Middle frontal gyrus (tissue), 1 donor: ENCODE data around the gene CCDC14.
"Not testable (repeated sequence)": the region's sequence is repeated elsewhere in the genome, so short reads cannot be mapped to it uniquely, and the experiment has no call there.

Experiments
- DNase-seq: peaks from one replicate; pipeline ENCODE4 v3.0.0-alpha.2; 2015; ENCODE audit warnings: low spot score; ENCODE audit errors: extremely low spot score

The CCDC14 gene

DNA sequence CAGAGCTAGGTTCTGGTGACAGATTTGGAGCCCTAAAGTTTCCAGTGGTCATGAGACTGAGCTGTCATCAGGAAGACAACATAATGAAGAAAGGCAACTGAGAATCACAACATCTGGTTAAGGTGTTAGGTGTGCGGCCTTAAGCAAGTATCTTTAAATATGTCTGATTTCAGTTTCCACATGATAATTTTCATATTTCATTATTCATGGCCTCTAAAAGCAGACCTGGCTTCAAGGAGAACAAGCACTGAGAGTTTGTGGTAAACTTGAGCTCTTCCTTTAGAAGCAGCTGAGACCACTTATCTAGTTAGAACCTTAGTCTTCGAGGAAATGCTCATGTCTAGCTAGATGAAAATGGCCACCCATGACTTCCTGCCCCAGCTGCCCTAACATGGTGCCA is 51.2 kb downstream of the CCDC14 start:
- DNase-seq, result no peak

GRCh38 chr3:123907720-123908119 is 53.3 kb downstream of the CCDC14 start:
- no peak for DNase-seq

DNA sequence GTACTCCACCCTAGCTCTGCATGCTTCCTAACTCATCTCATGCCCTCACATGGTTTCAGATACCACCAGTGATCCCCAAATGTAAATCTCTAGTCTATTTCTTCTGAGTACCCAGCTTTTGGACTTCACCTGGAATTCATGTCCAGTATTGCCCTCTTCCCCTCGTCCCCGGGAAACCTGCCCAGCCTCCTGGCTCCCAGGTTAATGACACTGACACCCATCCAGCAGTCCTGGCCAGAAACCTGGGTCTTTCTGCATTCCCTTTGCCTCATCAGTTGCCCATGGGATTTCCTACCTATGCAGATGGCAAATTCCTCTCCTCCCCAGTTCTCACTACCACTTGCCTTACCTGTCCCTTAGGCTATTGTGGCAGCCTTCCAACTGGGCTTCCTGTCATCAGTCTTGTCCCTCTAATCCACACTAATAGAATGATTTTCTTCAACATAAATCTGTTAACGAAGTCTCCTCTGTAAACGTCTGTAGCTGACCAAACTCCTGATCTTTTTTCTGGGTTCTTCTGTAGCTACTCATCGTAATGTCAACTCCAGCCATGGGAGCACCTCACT is 61.6 kb downstream of the CCDC14 start:
- no peak for DNase-seq

GRCh38 chr3:123893012-123893411 is 68.0 kb downstream of the CCDC14 start:
- DNase-seq, result no peak

DNA sequence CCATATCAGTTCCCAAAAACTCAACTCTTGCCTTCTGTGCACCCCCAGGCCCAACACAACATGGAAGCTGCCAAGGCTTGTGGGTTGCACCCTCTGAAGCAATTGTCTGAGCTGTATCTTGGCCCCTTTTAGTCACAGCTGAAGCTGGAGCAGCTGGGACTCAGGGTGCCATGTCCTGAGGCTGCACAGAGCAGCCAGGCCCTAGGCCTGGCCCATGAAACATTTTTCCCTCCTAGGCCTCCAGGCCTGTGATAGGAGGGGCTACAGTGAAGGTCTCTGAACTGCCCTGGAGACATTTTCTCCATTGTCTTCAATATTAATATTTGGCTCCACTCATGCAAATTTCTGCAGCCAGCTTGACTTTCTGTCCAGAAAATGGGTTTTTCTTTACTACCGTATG is 68.8 kb downstream of the CCDC14 start:
- no peak for DNase-seq

GRCh38 chr3:123890991-123891390 is 70.0 kb downstream of the CCDC14 start:
- DNase-seq, result not testable (repeated sequence)

DNA sequence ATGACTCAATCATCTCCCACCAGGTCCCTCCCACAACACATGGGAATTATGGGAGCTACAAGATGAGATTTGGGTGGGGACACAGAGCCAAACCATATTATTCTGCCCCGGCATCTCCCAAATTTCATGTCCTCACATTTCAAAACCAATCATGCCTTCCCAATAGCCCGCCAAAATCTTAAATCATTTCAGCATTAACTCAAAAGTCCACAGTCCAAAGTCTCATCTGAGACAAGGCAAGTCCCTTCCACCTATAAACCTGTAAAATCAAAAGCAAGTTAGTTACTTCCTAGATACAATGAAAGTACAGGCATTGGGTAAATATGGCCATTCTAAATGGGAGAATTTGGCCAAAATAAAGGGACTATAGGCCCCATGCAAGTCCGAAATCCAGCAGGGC is 70.9 kb downstream of the CCDC14 start:
- DNase-seq, result not testable (repeated sequence)

DNA sequence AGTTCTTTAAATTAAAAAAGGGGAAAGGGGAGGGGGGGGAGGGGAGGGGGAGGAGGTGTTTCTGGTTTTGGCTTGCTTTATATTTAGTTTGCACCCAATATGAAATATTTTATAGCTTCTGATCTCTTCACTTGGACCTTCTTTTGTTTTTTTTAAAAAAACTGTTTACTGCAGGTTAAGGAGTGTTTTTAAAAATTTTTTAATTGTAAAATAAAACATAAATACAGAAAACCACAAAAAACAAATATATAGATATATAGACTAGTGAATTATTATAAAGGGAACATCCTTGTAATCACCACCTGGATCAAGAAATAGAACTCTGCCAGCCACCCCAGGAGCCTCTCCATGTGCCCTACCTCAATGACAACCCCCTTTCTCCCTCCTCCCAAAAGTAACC is 76.0 kb downstream of the CCDC14 start:
- DNase-seq, result no peak

DNA sequence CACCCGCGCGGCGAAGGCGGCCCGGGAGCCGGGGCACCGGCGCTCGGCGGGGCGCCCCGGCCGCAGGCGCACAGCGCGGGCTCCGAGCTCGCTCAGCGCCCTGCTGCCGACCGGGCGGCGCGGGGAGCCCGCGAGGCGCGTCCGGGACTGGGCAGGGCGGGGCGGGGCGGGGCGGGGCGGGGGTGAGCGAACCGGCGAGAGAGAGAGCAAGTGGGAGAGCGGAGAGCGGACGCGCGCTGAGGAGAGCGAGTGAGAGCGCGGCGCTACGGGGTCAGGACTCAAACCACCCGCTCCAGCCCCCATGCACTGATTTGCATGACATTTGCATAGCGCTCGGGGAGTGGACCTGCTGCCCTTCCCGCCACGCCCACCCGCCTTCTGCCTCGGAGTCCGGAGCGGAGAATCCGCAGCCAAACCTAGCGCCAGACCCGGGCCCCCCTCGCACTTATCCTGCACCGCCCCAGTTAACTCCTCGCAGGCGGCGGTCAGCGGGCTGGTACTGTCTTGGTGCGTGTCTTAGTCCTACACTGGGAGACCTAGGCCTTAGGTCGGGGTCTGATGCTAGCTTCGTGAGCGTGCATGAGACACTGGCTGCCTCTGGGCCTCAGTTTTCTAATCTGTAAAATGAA is 76.7 kb downstream of the CCDC14 start, which contains the start of gene MYLK:
TSS of gene MYLK (minus strand) at position 130 of the 629 bp plus-strand sequence. CDS start 90,491 bp downstream, outside the sequence.
- no peak for DNase-seq

- DNase-seq, result no peak
These were observed 77.3 kb downstream of the CCDC14 start for GRCh38 chr3:123883701-123884202.

GRCh38 chr3:123883111-123883510 is 77.9 kb downstream of the CCDC14 start:
- DNase-seq, result no peak

GRCh38 chr3:123881771-123882170 is 79.3 kb downstream of the CCDC14 start:
- DNase-seq, result no peak

GRCh38 chr3:123880998-123881561 is 79.9 kb downstream of the CCDC14 start:
- DNase-seq, result no peak

- DNase-seq, result no peak
These were observed 82.2 kb downstream of the CCDC14 start for GRCh38 chr3:123878807-123879206.

DNA sequence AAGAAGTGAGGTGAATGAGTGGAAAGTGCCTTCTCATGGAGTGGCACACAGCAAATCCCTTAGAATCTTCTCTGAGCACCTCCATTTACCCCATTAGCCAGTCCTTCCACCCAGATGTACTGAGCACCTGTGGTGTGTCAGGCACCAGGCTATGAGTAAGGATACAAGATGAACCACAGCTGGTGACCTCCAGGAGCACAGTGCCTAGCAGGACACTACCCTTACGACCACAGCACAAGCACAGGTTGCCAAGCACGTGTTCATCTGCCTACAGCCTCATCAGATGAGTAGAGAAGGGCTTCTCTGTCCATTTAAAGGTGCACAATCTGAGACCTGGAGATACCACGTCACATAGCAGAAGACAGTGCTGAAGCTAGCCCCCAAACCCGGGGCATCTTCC is 83.1 kb downstream of the CCDC14 start:
- no peak for DNase-seq

DNA sequence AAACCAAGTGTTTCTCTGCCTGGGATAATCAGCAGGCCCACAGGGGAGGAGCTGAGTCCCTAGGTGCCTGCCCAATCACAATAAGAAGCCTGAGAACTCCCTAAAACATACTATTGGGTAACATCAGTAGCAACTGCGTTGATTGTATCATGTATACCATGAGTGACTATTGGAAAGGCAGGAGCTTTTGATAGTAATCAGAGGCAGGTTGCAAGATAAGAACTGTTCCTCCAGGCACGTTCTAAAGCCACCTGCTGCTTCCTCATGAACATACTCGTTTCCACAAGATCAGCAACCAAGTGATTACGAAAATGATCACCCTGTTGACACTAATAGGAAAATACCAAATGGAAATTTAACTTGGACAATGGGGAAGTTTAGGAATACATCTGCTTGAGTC is 83.6 kb downstream of the CCDC14 start:
- DNase-seq, result no peak

GRCh38 chr3:123876858-123877257 is 84.2 kb downstream of the CCDC14 start:
- no peak for DNase-seq

GRCh38 chr3:123872621-123873020 is 88.4 kb downstream of the CCDC14 start:
- DNase-seq, result no peak

- DNase-seq, result no peak
These were observed 89.1 kb downstream of the CCDC14 start for GRCh38 chr3:123871946-123872345.

GRCh38 chr3:123870033-123870432 is 91.0 kb downstream of the CCDC14 start:
- DNase-seq, result no peak

- DNase-seq, result no peak
These were observed 91.9 kb downstream of the CCDC14 start for GRCh38 chr3:123869165-123869564.

- DNase-seq, result no peak
These were observed 96.3 kb downstream of the CCDC14 start for GRCh38 chr3:123864706-123865105.
